A673 (cell line): ENCODE results near the gene KPTN. TPM values are rescaled to one million over a fixed set of nuclear protein-coding genes. Genes with fewer than 3 reads are reported as not detected.
A peak's percentile ranks its signal among the peaks of the same experiment; 100 is the strongest.
"Not testable (repeated sequence)": the region's sequence is repeated elsewhere in the genome, so short reads cannot be mapped to it uniquely, and the experiment has no call there.

Source experiments
- BruUV-seq: library from RNA; stranded (reverse); fragments of 400-500 nt; replicated peaks from 2 replicates; lab custom pipeline; 2021; lab: Mats Ljungman, UMichigan
- CTCF ChIA-PET: fragments of 300-600 bp; sonication (Branson Sonifier 250); formaldehyde crosslinking; loops from one replicate; lab custom pipeline; 2022; ENCODE audit warnings: antibody characterized with exemption; lab: Charles Lee
- POLR2A ChIA-PET: fragments of 300-600 bp; sonication (Branson Sonifier 250); formaldehyde crosslinking; loops from one replicate; lab custom pipeline; 2022; ENCODE audit warnings: antibody characterized with exemption; ENCODE audit not compliant: low non-redundant PET; lab: Charles Lee
- DNase-seq: peaks from one replicate; pipeline ENCODE4 v3.0.0-alpha.2; 2015; ENCODE audit warnings: low spot score
- H3K27ac ChIP-seq: fragments of 200-600 bp; sonication (generic); 2 replicates; pipeline ENCODE4 v1.5.1; 2016; ENCODE audit warnings: mixed run types, low read depth, mild to moderate bottlenecking, mixed read lengths, antibody characterized with exemption, low read length; ENCODE audit not compliant: poor library complexity, severe bottlenecking
- H3K27me3 ChIP-seq: fragments of 200-600 bp; sonication (generic); replicated peaks from 2 replicates; pipeline ENCODE4 v1.6.1; 2017; ENCODE audit warnings: mixed run types, low read depth, mild to moderate bottlenecking, mixed read lengths, antibody characterized with exemption, low read length; ENCODE audit not compliant: insufficient read depth, poor library complexity
- H3K36me3 ChIP-seq: fragments of 200-600 bp; sonication (generic); 2 replicates; pipeline ENCODE4 v1.6.1; 2016; ENCODE audit warnings: mixed run types, mild to moderate bottlenecking, mixed read lengths, antibody characterized with exemption, low read length; ENCODE audit not compliant: insufficient read depth, poor library complexity, severe bottlenecking
- H3K4me1 ChIP-seq: fragments of 200-600 bp; sonication (generic); 2 replicates; pipeline ENCODE4 v1.6.1; 2017; ENCODE audit warnings: mixed run types, mild to moderate bottlenecking, mixed read lengths, antibody characterized with exemption, low read length; ENCODE audit not compliant: insufficient read depth, poor library complexity, severe bottlenecking
- H3K4me3 ChIP-seq: fragments of 200-600 bp; sonication (generic); 2 replicates; pipeline ENCODE4 v1.5.1; 2016; ENCODE audit warnings: low read depth, mixed run types, mild to moderate bottlenecking, mixed read lengths, low read length; ENCODE audit not compliant: poor library complexity, severe bottlenecking
- H3K9me3 ChIP-seq: fragments of 200-600 bp; sonication (generic); 2 replicates; pipeline ENCODE4 v1.6.1; 2016; ENCODE audit warnings: mixed run types, low read depth, mild to moderate bottlenecking, mixed read lengths, antibody characterized with exemption, low read length; ENCODE audit not compliant: poor library complexity, severe bottlenecking
- EZH2 ChIP-seq: fragments of 200-600 bp; sonication (generic); IDR thresholded peaks from 2 replicates; pipeline ENCODE4 v1.6.1; 2017; ENCODE audit warnings: borderline replicate concordance, low read depth, mild to moderate bottlenecking, mixed read lengths, antibody characterized with exemption, low read length; ENCODE audit not compliant: poor library complexity, severe bottlenecking
- intact Hi-C: fragments of 100-400 bp; cut with micrococcal nuclease; formaldehyde crosslinking; loops from one replicate; pipeline ENCODE4 v1.10.0; 2022; ENCODE audit not compliant: unreplicated experiment
- total RNA-seq: library from RNA; stranded (reverse); gene quantifications from 2 replicates; pipeline ENCODE4 v1.2.3, GENCODE V29; 2021
- TF ChIP-seq, protein P1 (sequence below): fragments of 300-800, 200-600 bp; sonication (generic); conservative IDR thresholded peaks from 2 replicates; pipeline ENCODE4 v1.5.1; 2017; ENCODE audit warnings: low read depth, mild to moderate bottlenecking, antibody characterized with exemption, low read length, moderate library complexity, mixed read lengths

KPTN gene
- total RNA-seq, 1 experiment from 2014 or later, result 18.9 TPM

DNA sequence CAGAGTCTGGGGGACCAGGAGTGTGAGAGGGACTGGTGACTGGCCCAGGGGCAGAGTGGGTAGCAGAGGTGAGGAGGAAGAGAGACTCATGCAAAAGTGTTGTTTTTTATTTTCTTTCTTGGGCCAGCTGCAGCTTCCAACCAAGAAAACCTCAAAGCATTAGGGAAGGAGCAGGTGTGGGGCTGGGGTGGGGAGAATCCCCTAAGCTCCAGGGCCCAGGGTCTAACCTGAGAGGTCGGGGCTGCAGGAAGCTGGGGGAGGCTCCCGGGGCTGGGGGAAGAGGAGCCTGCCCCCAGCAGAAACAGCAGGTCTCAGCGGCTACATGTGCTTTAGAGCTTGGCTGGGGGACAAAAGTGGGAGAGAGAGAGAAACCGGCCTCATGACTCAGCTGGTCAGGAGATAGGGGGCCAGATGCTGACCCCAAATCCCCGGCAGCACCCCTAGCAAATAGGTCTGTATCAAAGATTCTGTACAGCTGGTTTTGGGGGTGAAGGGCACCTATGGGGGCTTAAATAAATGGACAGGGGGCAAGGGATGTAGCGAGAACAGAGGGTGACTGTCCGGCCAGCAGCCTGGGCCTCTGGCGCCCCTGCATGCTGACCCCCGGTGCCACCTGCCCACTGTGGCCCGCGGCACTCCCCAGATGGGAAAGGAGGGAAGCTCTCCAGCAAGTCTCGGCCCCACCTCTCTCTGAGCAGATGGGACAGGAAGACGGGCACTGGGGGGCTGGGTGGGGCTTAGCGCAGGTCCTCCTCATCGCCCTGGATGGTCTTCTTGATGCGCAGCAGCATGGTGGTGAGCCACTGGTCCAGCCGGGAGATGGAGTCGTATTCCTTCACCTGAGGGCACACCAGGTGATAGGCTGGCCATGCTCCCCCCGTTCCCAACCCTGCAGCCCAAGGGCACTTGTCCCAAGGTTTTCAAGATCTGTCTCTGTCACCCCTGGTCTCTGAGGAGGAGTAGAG is 3.8 kb upstream of the KPTN start:
- no peak overlapping the region for H3K4me3 ChIP-seq
- TSS peak; percentile 38 for BruUV-seq
- POLR2A ChIA-PET, result no interaction called here
- no peak overlapping the region for H3K27ac ChIP-seq
- peaks cover 6% of the 10 kb centered on the region for H3K4me1 ChIP-seq
- H3K27me3 ChIP-seq, result no peaks in the 10 kb centered on the region
- intact Hi-C loops, result no loop called here
- DNase-seq, result no peak
- TF ChIP-seq, protein P1, sequence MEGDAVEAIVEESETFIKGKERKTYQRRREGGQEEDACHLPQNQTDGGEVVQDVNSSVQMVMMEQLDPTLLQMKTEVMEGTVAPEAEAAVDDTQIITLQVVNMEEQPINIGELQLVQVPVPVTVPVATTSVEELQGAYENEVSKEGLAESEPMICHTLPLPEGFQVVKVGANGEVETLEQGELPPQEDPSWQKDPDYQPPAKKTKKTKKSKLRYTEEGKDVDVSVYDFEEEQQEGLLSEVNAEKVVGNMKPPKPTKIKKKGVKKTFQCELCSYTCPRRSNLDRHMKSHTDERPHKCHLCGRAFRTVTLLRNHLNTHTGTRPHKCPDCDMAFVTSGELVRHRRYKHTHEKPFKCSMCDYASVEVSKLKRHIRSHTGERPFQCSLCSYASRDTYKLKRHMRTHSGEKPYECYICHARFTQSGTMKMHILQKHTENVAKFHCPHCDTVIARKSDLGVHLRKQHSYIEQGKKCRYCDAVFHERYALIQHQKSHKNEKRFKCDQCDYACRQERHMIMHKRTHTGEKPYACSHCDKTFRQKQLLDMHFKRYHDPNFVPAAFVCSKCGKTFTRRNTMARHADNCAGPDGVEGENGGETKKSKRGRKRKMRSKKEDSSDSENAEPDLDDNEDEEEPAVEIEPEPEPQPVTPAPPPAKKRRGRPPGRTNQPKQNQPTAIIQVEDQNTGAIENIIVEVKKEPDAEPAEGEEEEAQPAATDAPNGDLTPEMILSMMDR, result no peak
- TF ChIP-seq EZH2, result no peak
- CTCF ChIA-PET, result no interaction called here
- H3K9me3 ChIP-seq, result no peaks in the 10 kb centered on the region
- H3K36me3 ChIP-seq, result no peaks in the 10 kb centered on the region

DNA sequence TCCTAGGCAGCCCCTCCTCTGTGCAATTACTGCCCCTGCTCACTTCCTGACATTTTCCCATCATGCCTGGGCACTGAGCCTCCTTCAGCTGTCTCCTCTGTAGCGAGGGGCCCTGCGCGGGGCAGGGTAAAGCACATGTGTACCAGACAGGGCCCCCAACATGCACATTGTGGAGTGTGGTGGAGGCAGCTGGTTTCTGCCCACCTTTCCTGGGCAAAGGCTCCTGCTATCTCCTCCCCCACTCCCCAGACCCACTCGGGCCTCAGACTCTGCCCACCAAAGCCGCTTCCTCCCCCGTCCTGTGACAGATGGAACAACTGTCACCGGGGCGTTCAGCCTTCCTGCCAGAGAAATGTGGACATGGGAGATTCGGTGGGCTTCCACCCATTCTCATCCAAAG is 2.9 kb upstream of the KPTN start:
- BruUV-seq, result no TSS peak
- no peaks in the 10 kb centered on the region for H3K27me3 ChIP-seq
- no peak for DNase-seq
- ChIA-PET POLR2A (no interaction called here), CTCF (no interaction called here)
- peak overlapping the region; percentile 5 for H3K27ac ChIP-seq
- peaks cover 6% of the 10 kb centered on the region for H3K4me1 ChIP-seq
- no peak overlapping the region for H3K4me3 ChIP-seq
- TF ChIP-seq EZH2, result no peak
- TF ChIP-seq, protein P1, result no peak
- no peaks in the 10 kb centered on the region for H3K9me3 ChIP-seq
- intact Hi-C loops, result no loop called here
- H3K36me3 ChIP-seq, result no peaks in the 10 kb centered on the region

DNA sequence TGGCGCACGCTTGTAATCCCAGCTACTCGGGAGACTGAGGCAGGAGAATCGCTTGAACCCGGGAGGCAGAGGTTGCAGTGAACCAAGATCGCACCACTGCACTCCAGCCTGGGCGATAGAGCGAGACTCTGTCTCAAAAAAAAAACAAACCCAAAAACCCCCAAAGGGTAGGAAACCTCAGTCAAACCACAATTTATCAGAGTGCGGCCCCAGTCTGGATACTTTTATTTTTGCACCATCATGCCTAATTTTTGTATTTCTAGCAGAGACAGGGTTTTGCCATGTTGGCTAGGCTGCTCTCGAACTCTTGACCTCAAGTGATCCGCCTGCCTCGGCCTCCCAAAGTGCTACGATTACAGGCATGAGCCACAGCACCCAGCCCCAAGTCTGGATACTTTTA is 2.2 kb upstream of the KPTN start:
- intact Hi-C loops, BruUV-seq, H3K9me3 ChIP-seq: not testable (repeated sequence)

More for the DNA sequence above, 2.2 kb upstream of the KPTN start:
- CTCF ChIA-PET, DNase-seq, H3K27me3 ChIP-seq, H3K4me1 ChIP-seq, H3K27ac ChIP-seq, H3K36me3 ChIP-seq, POLR2A ChIA-PET, H3K4me3 ChIP-seq: not testable (repeated sequence)
